ENCODE measurements around the gene COX17. TPM values are rescaled to one million over a fixed set of nuclear protein-coding genes. Genes with fewer than 3 reads are reported as not detected.

The COX17 gene
- polyA plus RNA-seq, 1 of the 3 experiments (the other 2 are of a cell fraction): 21.5 TPM

GRCh38 chr3:119647843-119648575 is 29.2 kb downstream of the COX17 start:
- Histone ChIP-seq H3K36me3 (replicated peaks in 1 of 2; ENCODE audit: control insufficient read depth in 1 of 2, insufficient read depth in 2 of 2, low read length in 1 of 2) (peaks cover 0 to 5% of the 10 kb centered on the region in 2 experiments), H4K20me1 (ENCODE audit: insufficient read depth) (no peaks in the 10 kb centered on the region), H3K79me2 (ENCODE audit: insufficient read depth) (no peaks in the 10 kb centered on the region), H3K9ac (no peak overlapping the region), H3F3A (replicated peaks; ENCODE audit: insufficient read depth) (peaks cover 6% of the 10 kb centered on the region), H3K27me3 (ENCODE audit: insufficient read depth) (no peaks in the 10 kb centered on the region), H2AFZ (ENCODE audit: low read depth) (no peak overlapping the region), H3K4me3 (ENCODE audit: low read depth in 2 of 2, low read length in 1 of 2) (no peak overlapping the region; a peak in 1 of 4 replicates), H3K9me2 (no peaks in the 10 kb centered on the region), H3K27ac (ENCODE audit: low read depth in 2 of 2, low read length in 1 of 2) (peak overlapping the region in 1 of 2 experiments; percentile 48; a peak in 1 of 4 replicates), H3K9me3 (no peaks in the 10 kb centered on the region), H3K4me2 (no peak overlapping the region), H3K4me1 (ENCODE audit: control insufficient read depth in 1 of 2, insufficient read depth in 2 of 2, low read depth in 1 of 2, low read length in 1 of 2) (peaks cover 11 to 13% of the 10 kb centered on the region in 2 experiments)
- ChIA-PET CTCF (interaction anchor here (1.1 kb wide), 1 partner anchor 10 kb away, joined by 3 read pairs; no protein-coding TSS in a partner anchor), POLR2A (no interaction called here)
- DNase-seq: no peak
- TF ChIP-seq RFX5 (IDR thresholded peaks at IDR 0.05; ENCODE audit: low read length): no peak
- WGBS (ENCODE audit: low lambda C conversion rate): 73% methylated on average over 12 of the region's 12 CpGs

GRCh38 chr3:119647171-119647570 is 30.0 kb downstream of the COX17 start:
- Histone ChIP-seq H3K9me2 (no peaks in the 10 kb centered on the region), H3F3A (replicated peaks; ENCODE audit: insufficient read depth) (peaks cover 14% of the 10 kb centered on the region), H3K4me2 (no peak overlapping the region), H2AFZ (ENCODE audit: low read depth) (no peak overlapping the region), H3K36me3 (replicated peaks in 1 of 2; ENCODE audit: control insufficient read depth in 1 of 2, insufficient read depth in 2 of 2, low read length in 1 of 2) (peaks cover 0 to 7% of the 10 kb centered on the region in 2 experiments), H3K9ac (no peak overlapping the region), H3K4me1 (ENCODE audit: control insufficient read depth in 1 of 2, insufficient read depth in 2 of 2, low read depth in 1 of 2, low read length in 1 of 2) (peaks cover 14 to 18% of the 10 kb centered on the region in 2 experiments), H3K9me3 (no peaks in the 10 kb centered on the region), H3K79me2 (ENCODE audit: insufficient read depth) (no peaks in the 10 kb centered on the region), H3K27ac (ENCODE audit: low read depth in 2 of 2, low read length in 1 of 2) (peak overlapping the region in 1 of 2 experiments; percentile 48; a peak in 1 of 4 replicates), H3K4me3 (ENCODE audit: low read depth in 2 of 2, low read length in 1 of 2) (no peak overlapping the region), H3K27me3 (ENCODE audit: insufficient read depth) (no peaks in the 10 kb centered on the region), H4K20me1 (ENCODE audit: insufficient read depth) (no peaks in the 10 kb centered on the region)
- 96% methylated on average over 2 of the region's 2 CpGs for WGBS (ENCODE audit: low lambda C conversion rate)
- ChIA-PET POLR2A (no interaction called here), CTCF (interaction anchor here (1.1 kb wide), 1 partner anchor 9 kb away, joined by 3 read pairs; no protein-coding TSS in a partner anchor)
- TF ChIP-seq ELF1 (IDR thresholded peaks at IDR 0.05) (no peak), FOSL2 (IDR thresholded peaks at IDR 0.05; ENCODE audit: borderline replicate concordance, low read depth) (no peak), RFX5 (IDR thresholded peaks at IDR 0.05; ENCODE audit: low read length) (no peak), TEAD4 (IDR thresholded peaks at IDR 0.05; ENCODE audit: borderline replicate concordance, insufficient read depth) (no peak)
- DNase-seq: no peak

DNA sequence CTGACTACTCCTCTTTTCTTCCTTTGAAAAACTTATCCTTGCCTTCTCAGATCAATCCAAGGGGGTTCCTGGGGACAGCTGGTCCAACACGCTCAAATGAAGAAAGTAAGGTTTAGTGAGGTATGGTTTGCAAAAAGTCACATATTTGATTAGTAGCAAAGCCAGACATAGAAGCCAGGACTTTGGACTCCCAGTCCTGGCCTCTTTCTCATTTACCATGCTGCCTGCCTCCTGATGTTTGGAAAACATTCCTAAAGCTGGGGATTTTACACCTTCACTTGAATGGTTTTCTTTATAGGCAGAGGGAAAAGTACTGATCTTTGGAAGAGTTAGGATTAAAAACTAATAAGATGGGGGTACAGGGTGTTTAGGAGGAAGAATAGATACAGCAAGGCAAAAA is 31.4 kb downstream of the COX17 start:
- WGBS (ENCODE audit: low lambda C conversion rate): 88% methylated on average over 1 of the region's 1 CpG
- H3K27me3 ChIP-seq (ENCODE audit: insufficient read depth): no peaks in the 10 kb centered on the region
- TF ChIP-seq GABPA (IDR thresholded peaks at IDR 0.05; ENCODE audit: low read depth) (no peak), ZBTB33 (IDR thresholded peaks at IDR 0.05; ENCODE audit: borderline replicate concordance, low read depth) (no peak), FOXJ3 (CRISPR knock-in tag; IDR thresholded peaks at IDR 0.05) (no peak), CHD2 (IDR thresholded peaks at IDR 0.05; ENCODE audit: low read length, partially characterized antibody) (no peak), YY1 (IDR thresholded peaks at IDR 0.05; ENCODE audit: low read depth) (no peak), POLR2AphosphoS5 (IDR thresholded peaks at IDR 0.05; ENCODE audit: low read depth, low read length) (no peak), MXI1 (IDR thresholded peaks at IDR 0.05; ENCODE audit: low read depth, low read length) (no peak)
- H4K20me1 ChIP-seq (ENCODE audit: insufficient read depth): no peaks in the 10 kb centered on the region
- H3K4me1 ChIP-seq (ENCODE audit: control insufficient read depth in 1 of 2, insufficient read depth in 2 of 2, low read depth in 1 of 2, low read length in 1 of 2): peaks cover 14 to 18% of the 10 kb centered on the region in 2 experiments
- ChIA-PET POLR2A (no interaction called here), CTCF (no interaction called here)
- no peak overlapping the region for H2AFZ ChIP-seq (ENCODE audit: low read depth)
- no peaks in the 10 kb centered on the region for H3K9me2 ChIP-seq
- no peak overlapping the region for H3K4me3 ChIP-seq (ENCODE audit: low read depth in 2 of 2, low read length in 1 of 2)
- H3K9ac ChIP-seq: no peak overlapping the region
- no peaks in the 10 kb centered on the region for H3K79me2 ChIP-seq (ENCODE audit: insufficient read depth)
- no peak overlapping the region for H3K27ac ChIP-seq (ENCODE audit: low read depth in 2 of 2, low read length in 1 of 2)
- DNase-seq: no peak
- peaks cover 14% of the 10 kb centered on the region for H3F3A ChIP-seq (replicated peaks; ENCODE audit: insufficient read depth)
- H3K36me3 ChIP-seq (replicated peaks in 1 of 2; ENCODE audit: control insufficient read depth in 1 of 2, insufficient read depth in 2 of 2, low read length in 1 of 2): peaks cover 4 to 19% of the 10 kb centered on the region in 2 experiments
- no peak overlapping the region for H3K4me2 ChIP-seq
- no peaks in the 10 kb centered on the region for H3K9me3 ChIP-seq
